ENCODE data around the gene SAMSN1. TPM values are rescaled to one million over a fixed set of nuclear protein-coding genes. Genes with fewer than 3 reads are reported as not detected.

The SAMSN1 gene
- total RNA-seq, 2 experiments from 2014 or later = 2.8 TPM; not detected in 1

DNA sequence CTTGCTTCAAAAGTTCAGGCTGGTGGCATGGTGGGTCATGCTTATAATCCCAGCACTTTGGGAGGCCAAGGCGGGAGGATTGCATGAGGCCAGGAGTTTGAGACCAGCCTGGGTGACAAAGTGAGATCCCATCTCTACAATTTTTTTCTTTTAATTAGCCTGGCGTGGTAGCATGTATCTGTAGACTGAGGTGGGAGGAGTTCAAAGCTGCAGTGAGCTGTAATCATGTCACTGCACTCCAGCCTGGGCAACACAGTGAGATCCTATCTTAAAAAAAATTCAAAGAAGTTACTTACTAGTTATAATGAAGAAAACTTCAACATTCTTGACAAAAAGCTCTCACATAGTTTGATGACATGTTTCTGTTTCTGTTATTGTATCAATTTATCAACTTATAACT lies 45.2 kb downstream of the SAMSN1 start:
- BruUV-seq (replicated peaks) = no TSS peak
- no peaks in the 10 kb centered on the region for H3K36me3 ChIP-seq (ENCODE audit: insufficient read depth, low read length)
- CTCF ChIA-PET (ENCODE audit: unreplicated experiment) = no interaction called here
- H3K9me3 ChIP-seq (ENCODE audit: low read length) = no peaks in the 10 kb centered on the region
- H2AFZ ChIP-seq (ENCODE audit: low read length) = no peak overlapping the region
- TF ChIP-seq EZH2phosphoT487 (IDR thresholded peaks at IDR 0.05; ENCODE audit: borderline replicate concordance, low read depth, low read length) = no peak
- TF ChIP-seq, protein P1, sequence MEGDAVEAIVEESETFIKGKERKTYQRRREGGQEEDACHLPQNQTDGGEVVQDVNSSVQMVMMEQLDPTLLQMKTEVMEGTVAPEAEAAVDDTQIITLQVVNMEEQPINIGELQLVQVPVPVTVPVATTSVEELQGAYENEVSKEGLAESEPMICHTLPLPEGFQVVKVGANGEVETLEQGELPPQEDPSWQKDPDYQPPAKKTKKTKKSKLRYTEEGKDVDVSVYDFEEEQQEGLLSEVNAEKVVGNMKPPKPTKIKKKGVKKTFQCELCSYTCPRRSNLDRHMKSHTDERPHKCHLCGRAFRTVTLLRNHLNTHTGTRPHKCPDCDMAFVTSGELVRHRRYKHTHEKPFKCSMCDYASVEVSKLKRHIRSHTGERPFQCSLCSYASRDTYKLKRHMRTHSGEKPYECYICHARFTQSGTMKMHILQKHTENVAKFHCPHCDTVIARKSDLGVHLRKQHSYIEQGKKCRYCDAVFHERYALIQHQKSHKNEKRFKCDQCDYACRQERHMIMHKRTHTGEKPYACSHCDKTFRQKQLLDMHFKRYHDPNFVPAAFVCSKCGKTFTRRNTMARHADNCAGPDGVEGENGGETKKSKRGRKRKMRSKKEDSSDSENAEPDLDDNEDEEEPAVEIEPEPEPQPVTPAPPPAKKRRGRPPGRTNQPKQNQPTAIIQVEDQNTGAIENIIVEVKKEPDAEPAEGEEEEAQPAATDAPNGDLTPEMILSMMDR (conservative IDR thresholded peaks at IDR 0.05; ENCODE audit: low read length) = no peak
- no peaks in the 10 kb centered on the region for H4K20me1 ChIP-seq (ENCODE audit: insufficient read depth, low read length)
- POLR2A ChIA-PET = no interaction called here
- H3K4me2 ChIP-seq (ENCODE audit: low read length) = no peak overlapping the region
- H3K9me2 ChIP-seq (ENCODE audit: insufficient read depth, low read length) = no peaks in the 10 kb centered on the region
- no peak overlapping the region for H3K27ac ChIP-seq (ENCODE audit: low read depth, low read length, poor library complexity, severe bottlenecking)
- no peaks in the 10 kb centered on the region for H3K4me1 ChIP-seq (ENCODE audit: insufficient read depth, low read length, poor library complexity, severe bottlenecking)
- DNase-seq (ENCODE audit: low spot score) = no peak
- intact Hi-C loops (cut with micrococcal nuclease; ENCODE audit: unreplicated experiment) = no loop called here
- no peak overlapping the region for H3K4me3 ChIP-seq (ENCODE audit: low read depth, low read length, poor library complexity, severe bottlenecking)
- no peaks in the 10 kb centered on the region for H3K79me2 ChIP-seq (ENCODE audit: insufficient read depth, low read depth, low read length)

DNA sequence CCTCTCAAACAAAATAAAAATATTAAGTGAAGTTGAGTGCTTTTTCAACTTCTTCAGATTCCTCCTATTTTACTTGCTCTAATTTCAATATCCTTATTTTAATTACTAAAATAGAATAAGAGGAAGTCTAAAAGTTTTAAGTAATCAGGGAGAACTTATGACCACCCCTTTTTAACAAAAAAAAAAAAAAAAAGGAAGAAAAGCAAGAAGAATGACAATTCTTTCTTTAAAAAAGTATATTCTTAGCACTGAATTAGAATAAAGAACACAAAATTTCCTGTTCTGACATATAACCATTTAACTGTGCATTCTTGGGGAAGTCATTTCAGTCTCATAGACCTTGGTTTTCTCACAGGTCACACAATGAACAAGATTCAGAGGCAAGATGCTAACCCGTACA lies 46.8 kb downstream of the SAMSN1 start:
- no peak overlapping the region for H3K4me3 ChIP-seq (ENCODE audit: low read depth, low read length, poor library complexity, severe bottlenecking)
- H2AFZ ChIP-seq (ENCODE audit: low read length) = no peak overlapping the region
- intact Hi-C loops (cut with micrococcal nuclease; ENCODE audit: unreplicated experiment) = no loop called here
- no peaks in the 10 kb centered on the region for H3K36me3 ChIP-seq (ENCODE audit: insufficient read depth, low read length)
- POLR2A ChIA-PET = no interaction called here
- BruUV-seq (replicated peaks) = no TSS peak
- H3K4me1 ChIP-seq (ENCODE audit: insufficient read depth, low read length, poor library complexity, severe bottlenecking) = no peaks in the 10 kb centered on the region
- no peaks in the 10 kb centered on the region for H3K79me2 ChIP-seq (ENCODE audit: insufficient read depth, low read depth, low read length)
- H3K27ac ChIP-seq (ENCODE audit: low read depth, low read length, poor library complexity, severe bottlenecking) = no peak overlapping the region
- no peaks in the 10 kb centered on the region for H3K9me3 ChIP-seq (ENCODE audit: low read length)
- H3K9me2 ChIP-seq (ENCODE audit: insufficient read depth, low read length) = no peaks in the 10 kb centered on the region
- no peak for DNase-seq (ENCODE audit: low spot score)
- TF ChIP-seq EZH2phosphoT487 (IDR thresholded peaks at IDR 0.05; ENCODE audit: borderline replicate concordance, low read depth, low read length) = no peak
- H4K20me1 ChIP-seq (ENCODE audit: insufficient read depth, low read length) = no peaks in the 10 kb centered on the region
- CTCF ChIA-PET (ENCODE audit: unreplicated experiment) = no interaction called here
- no peak overlapping the region for H3K4me2 ChIP-seq (ENCODE audit: low read length)

DNA sequence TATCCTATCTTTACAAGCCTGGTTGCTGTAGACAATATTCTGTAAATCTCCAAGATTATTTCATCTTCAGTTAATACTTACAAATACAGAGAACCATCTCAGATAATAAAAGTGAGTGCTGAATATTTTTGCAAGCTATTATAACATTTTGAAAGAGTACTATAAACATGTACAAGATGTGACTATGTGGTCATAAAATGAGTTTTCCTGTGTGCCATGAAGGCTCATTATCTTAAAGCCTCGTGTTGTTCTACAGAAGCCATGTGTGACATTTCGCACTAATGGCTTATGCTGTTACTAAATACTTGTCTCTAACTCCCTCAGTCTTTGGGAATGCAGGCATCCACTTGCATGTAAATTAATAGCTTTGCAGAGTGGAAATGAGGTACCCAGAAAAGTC lies 48.3 kb downstream of the SAMSN1 start:
- H3K4me1 ChIP-seq (ENCODE audit: insufficient read depth, low read length, poor library complexity, severe bottlenecking) = no peaks in the 10 kb centered on the region
- no peak overlapping the region for H3K4me2 ChIP-seq (ENCODE audit: low read length)
- no TSS peak for BruUV-seq (replicated peaks)
- ChIA-PET POLR2A (interaction anchor here (0.6 to 1.3 kb wide), 2 partner anchors 8 to 193 kb away, joined by 3 to 4 read pairs; no protein-coding TSS in a partner anchor), CTCF (ENCODE audit: unreplicated experiment) (no interaction called here)
- H3K9me2 ChIP-seq (ENCODE audit: insufficient read depth, low read length) = no peaks in the 10 kb centered on the region
- no peak overlapping the region for H2AFZ ChIP-seq (ENCODE audit: low read length)
- H3K9me3 ChIP-seq (ENCODE audit: low read length) = no peaks in the 10 kb centered on the region
- H3K27ac ChIP-seq (ENCODE audit: low read depth, low read length, poor library complexity, severe bottlenecking) = no peak overlapping the region
- no peaks in the 10 kb centered on the region for H4K20me1 ChIP-seq (ENCODE audit: insufficient read depth, low read length)
- H3K79me2 ChIP-seq (ENCODE audit: insufficient read depth, low read depth, low read length) = no peaks in the 10 kb centered on the region
- H3K36me3 ChIP-seq (ENCODE audit: insufficient read depth, low read length) = no peaks in the 10 kb centered on the region
- TF ChIP-seq, protein P1 (conservative IDR thresholded peaks at IDR 0.05; ENCODE audit: low read length) = no peak
- no peak for TF ChIP-seq EZH2phosphoT487 (IDR thresholded peaks at IDR 0.05; ENCODE audit: borderline replicate concordance, low read depth, low read length)
- no peak for DNase-seq (ENCODE audit: low spot score)
- intact Hi-C loops (cut with micrococcal nuclease; ENCODE audit: unreplicated experiment) = no loop called here
- H3K4me3 ChIP-seq (ENCODE audit: low read depth, low read length, poor library complexity, severe bottlenecking) = no peak overlapping the region

Measured in OCI-LY7 (cell line).